Neural progenitor cell (in vitro differentiated cells): ENCODE measurements around the gene SMURF1.

Source experiments
- CTCF ChIP-seq: fragments of 200-600 bp; sonication (generic); IDR thresholded peaks from 2 replicates; pipeline ENCODE4 v1.5.1; 2017; ENCODE audit warnings: antibody characterized with exemption, mild to moderate bottlenecking
- EZH2phosphoT487 ChIP-seq: fragments of 200-600 bp; sonication (generic); IDR thresholded peaks from 2 replicates; pipeline ENCODE4 v1.6.1; 2017; ENCODE audit warnings: antibody characterized with exemption

- TF ChIP-seq CTCF, result no peak
- TF ChIP-seq EZH2phosphoT487, result no peak
Observed at GRCh38 chr7:99041526-99041925, 102.4 kb downstream of the SMURF1 start.
